Skin epidermis (tissue), 12 donors: ENCODE results near the gene MED15.
A peak's percentile ranks its signal among the peaks of the same experiment; 100 is the strongest.
"Not testable (repeated sequence)": the region's sequence is repeated elsewhere in the genome, so short reads cannot be mapped to it uniquely, and the experiment has no call there.

ENCODE experiments used
- H3K27ac ChIP-seq, 21 experiments: fragments of 200-600 bp; sonication (generic) in 11 of 21; one replicate each; pipeline ENCODE4 v1.5.0; 2020; ENCODE audit warnings: mild to moderate bottlenecking in 3 of 21, inconsistent platforms in 2 of 21, moderate library complexity in 2 of 21
- H3K4me3 ChIP-seq, 7 experiments: fragments of 200-600 bp; sonication (generic) in 2 of 7; one replicate each; pipeline ENCODE4 v1.5.0; 2020; ENCODE audit warnings: inconsistent platforms in 2 of 7, mild to moderate bottlenecking in 2 of 7, moderate library complexity in 1 of 7

The MED15 gene, protein sequence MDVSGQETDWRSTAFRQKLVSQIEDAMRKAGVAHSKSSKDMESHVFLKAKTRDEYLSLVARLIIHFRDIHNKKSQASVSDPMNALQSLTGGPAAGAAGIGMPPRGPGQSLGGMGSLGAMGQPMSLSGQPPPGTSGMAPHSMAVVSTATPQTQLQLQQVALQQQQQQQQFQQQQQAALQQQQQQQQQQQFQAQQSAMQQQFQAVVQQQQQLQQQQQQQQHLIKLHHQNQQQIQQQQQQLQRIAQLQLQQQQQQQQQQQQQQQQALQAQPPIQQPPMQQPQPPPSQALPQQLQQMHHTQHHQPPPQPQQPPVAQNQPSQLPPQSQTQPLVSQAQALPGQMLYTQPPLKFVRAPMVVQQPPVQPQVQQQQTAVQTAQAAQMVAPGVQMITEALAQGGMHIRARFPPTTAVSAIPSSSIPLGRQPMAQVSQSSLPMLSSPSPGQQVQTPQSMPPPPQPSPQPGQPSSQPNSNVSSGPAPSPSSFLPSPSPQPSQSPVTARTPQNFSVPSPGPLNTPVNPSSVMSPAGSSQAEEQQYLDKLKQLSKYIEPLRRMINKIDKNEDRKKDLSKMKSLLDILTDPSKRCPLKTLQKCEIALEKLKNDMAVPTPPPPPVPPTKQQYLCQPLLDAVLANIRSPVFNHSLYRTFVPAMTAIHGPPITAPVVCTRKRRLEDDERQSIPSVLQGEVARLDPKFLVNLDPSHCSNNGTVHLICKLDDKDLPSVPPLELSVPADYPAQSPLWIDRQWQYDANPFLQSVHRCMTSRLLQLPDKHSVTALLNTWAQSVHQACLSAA

DNA sequence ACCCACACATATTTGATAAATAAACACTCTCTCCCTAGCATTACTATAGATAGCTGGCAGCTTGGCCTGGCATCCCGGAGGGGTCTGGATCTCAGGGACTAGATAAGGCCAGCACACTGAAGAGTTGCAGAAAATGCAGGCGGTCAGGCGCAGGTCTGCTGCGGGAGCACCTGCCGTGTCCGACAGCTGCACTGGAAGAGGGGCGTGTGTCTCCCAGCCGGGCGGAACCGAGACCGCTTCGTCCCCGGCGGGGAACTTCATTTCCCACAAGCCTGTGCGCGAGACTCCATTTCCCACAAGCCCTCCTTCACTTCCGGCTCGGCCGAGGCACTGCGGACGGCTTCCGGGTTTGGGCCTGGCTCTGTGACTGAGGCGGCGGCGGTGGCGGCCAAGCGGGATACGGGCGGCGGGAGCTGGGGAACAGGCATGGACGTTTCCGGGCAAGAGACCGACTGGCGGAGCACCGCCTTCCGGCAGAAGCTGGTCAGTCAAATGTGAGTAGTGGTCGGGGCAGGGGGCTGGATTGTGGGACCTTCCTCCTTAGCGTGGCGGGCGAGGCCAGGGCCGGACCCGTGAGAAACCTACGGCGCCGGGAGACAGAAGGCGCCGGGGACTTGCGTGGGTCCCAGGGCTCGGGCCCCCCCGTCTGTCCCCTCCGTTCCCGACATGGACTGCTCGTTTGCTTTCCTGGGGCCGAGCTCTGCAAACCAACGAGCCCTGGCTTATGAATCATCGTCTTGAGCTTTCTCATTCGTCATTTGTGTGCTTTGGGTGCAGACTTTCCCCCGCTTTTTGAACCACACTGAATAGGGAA is at the start of gene MED15:
Gene MED15, plus strand, starts transcription at position 358 of the 814 bp plus-strand sequence. Its CDS starts 69 bp downstream, at position 427.
- peak within 1 kb of the TSS; percentile 63 to 99 (median 91) for H3K4me3 ChIP-seq
- H3K27ac ChIP-seq, result peak within 1 kb of the TSS; percentile 81 to 100 (median 98)

DNA sequence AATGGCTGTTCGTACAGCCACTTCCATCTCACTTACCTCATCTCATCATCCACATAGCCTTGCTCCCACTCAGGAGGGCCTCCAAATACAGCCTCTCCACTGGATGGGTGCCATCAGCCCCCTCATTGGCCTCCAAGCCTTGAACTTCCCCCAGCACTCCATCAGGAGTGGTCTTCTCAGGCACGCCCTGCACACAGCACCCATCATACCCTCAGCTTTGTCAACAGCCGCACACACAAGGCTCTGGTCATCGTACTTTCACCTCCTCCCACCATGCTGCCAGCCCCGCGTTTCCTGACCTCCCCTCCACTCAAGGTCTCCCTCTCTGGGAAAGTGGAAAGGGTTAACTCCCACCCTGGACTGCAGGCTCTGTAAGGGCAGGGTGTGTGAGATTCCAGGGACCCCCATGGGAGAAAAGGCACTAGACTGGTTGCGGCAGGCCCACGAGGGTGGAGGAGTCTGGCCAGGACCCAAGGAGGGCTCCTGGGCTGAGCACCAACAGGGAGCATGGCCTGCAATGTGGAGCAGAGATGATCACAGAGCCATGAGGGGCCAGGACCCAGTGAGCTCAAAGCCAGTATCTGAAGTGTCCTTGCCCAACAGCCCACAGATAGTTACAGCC is 48.8 kb upstream of the MED15 start:
- Histone ChIP-seq H3K27ac (peak overlapping the region in 1 of 21 experiments; percentile 6), H3K4me3 (no peak overlapping the region)

DNA sequence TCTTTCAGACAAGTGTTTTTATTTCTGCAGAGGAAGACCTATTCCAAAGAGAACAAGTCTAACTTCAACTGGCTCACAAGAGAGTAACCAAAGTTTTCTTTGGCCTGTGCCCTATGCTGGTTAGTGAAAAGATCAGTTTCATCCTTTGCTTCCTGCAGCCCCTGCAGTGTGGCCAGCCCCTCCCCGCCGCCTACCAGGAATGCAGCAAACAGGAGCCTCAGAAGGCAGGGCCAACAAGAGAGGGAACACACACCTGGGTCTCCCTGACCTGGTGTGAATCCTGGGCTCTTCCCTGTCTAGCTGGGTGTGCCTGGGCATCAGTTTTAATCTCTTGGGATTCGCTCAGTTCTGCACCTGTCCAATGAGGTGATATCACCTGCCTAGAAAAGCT is 48.3 kb upstream of the MED15 start:
- Histone ChIP-seq H3K4me3 (no peak overlapping the region), H3K27ac (peak overlapping the region in 1 of 21 experiments; percentile 6)

DNA sequence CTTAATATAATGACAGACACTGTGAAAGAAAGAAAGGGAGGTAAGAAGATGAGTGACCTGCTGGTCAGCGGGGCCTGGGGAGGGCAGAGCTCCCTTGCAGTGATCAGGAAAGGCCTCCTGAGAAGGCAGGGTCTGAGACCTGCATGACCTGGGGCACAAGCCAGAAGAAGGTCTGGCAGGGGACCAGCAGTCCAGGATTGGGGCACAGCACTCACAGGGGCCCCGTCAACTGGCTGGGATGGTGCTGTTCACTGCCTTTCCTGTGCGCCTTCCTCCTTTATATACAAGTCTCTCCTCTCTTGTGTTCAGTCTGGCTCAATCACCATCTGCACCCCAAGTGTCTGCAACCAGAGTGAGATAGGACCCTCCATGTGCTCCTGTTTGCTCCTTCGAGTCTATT is 47.5 kb upstream of the MED15 start:
- Histone ChIP-seq H3K4me3 (no peak overlapping the region), H3K27ac (no peak overlapping the region)

DNA sequence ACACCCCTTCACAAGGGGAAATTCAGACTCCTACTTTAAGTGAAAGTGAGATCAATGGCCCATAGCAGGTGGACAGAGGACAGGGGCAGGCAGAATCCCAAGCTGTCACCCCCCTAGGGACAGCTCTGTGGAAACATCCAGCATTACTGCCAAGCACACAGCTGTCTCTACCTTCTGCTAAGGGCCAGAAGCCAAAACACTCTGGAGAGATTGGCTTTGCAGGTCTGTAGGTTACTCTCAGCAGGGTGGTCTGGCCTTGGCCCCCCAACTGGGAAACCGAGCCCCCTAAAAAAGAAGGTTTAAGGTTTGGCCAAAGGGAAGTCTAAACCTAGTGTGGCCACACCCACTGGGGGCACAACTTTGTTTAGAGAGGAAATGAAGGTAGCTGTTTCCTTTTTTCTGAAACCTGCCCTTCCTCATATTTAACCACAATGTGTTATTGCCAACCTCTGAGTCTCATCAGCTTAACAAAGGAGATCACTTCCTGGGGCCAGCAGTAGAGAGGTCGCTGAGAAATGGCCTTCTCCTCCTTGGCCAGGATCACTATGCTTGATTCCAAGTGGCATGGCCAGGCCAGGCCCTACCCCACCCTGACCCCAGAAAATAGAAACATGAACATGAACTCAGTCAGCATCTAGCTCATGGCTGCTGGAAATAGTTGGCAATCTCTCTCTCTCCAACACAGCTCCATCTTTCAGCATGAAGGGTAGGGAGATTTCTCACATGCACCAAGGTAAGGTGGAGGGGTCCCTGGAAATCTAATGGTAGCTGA is 43.9 kb upstream of the MED15 start:
- Histone ChIP-seq H3K27ac (peak overlapping the region in 19 of 21 experiments; percentile 0 to 98 (median 65)), H3K4me3 (no peak overlapping the region)

DNA sequence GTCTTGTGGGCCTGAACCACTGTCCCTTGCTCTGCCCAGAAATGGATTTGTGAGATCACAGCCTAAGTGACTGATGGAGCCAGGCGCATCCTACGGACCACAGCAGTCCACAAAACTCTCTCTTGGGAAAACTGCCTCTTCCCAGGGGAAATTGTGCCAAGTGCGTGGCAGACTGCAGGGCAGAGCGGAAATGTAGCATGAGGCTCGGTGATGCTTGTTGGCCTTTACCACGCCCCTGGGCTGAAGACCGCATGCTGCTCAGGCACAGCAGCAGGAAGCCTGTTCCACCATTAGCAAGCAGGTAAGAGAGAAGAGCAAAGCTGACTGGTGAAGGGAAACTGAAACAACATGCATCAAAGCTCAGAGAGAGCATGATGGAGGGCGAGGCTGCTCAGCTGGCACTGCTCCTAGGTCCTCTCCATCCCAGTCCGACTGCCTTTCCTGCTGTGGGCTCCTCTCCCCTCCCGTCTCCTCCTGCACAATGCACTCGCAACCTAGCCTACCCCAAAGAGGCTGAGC is 43.3 kb upstream of the MED15 start:
- H3K27ac ChIP-seq, result peak overlapping the region in 19 of 21 experiments; percentile 0 to 98 (median 65)

DNA sequence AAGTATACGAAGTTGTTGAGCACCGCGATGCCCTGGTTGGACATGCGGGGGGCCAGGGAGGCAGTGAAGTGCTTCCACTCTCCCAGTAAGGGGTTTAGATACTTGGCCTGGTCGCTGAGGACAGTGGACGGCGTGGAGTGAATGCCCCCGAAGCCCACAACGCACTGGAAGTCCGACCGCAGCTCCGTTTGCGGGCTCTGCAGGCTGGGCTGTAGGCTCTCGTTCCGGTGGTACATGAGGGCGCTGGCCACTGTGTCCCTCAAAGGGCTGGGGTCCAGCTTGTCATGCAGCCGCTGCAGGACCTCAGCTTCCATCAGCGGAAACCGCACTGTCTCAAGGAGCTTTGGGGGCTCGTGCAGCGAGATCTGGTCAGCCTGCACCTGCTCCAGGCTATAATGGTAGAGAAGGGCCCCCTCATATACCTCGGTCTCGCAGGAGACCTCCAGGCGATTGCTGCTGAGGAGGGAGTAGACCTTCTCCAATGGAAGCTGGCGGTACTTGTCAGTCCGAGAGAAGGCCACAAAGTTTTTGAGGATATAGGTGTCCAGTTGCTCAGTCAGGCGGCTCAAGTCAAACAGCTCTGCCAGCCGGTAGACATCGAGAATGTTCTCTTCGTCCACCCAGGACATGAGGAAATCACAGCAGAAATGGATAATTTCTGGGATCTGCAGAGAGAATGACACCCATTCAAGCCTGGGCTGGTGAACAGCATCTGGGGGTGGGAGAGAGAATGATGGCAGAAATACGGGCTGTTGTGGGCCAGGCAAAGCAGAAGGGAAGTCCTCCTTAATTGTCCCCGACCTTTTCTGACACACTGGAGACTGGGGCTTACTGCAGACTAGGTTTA is 42.3 kb upstream of the MED15 start:
- Histone ChIP-seq H3K27ac (peak overlapping the region in 10 of 21 experiments; percentile 63 to 98 (median 80)), H3K4me3 (no peak overlapping the region)

More for the DNA sequence above, 43.3 kb upstream of the MED15 start:
- no peak overlapping the region for H3K4me3 ChIP-seq

DNA sequence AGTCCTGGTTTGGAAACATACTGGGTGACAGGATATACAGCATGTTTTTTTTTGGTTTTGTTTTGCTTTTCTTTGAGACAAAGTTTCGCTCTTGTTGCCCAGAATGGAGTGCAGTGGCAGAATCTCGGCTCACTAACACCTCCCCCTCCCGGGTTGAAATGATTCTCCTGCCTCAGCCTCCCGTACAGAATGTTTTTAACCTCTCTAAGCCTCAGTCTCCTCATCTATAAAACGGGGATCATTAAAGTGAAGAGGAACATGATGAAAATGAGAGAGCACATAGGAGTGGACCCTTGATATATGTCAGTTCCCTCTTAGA is 41.7 kb upstream of the MED15 start:
- no peak overlapping the region for H3K4me3 ChIP-seq
- H3K27ac ChIP-seq, result peak overlapping the region in 4 of 21 experiments; percentile 11 to 98 (median 93)

DNA sequence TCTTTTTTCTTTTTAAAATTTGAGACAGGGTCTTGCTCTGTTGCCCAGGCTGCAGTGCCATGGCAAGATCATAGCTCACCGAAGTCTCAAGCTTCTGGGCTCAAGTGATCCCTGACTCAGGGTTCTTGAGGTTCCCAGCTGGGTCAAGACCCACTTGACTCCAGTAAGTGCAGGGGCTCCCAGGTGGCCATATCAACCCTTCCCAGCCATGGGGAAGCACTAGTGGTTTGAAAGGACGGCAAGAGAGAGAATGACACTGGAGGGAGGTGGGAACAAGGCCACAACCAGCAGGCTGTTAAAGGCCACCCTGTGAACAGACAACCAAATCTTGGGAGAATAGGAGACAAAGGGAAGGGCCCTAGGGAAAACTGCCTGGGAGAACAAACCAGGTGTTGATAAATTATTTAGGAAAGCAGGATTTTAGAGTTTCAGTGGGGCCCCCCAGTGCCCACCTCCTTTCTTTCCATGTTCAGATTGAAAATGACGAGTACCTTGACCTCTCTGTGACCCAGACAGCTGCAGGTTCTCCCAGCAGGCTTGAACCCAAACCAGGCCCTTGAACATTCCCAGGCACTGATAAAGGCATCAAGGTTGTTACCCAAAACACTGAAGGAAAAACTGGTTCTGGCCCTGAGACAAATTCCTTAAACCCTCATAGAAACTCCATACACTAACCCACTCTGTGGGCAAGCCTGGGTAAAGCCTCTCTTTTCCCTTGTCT is 40.6 kb upstream of the MED15 start:
- Histone ChIP-seq H3K4me3 (no peak overlapping the region), H3K27ac (no peak overlapping the region)

DNA sequence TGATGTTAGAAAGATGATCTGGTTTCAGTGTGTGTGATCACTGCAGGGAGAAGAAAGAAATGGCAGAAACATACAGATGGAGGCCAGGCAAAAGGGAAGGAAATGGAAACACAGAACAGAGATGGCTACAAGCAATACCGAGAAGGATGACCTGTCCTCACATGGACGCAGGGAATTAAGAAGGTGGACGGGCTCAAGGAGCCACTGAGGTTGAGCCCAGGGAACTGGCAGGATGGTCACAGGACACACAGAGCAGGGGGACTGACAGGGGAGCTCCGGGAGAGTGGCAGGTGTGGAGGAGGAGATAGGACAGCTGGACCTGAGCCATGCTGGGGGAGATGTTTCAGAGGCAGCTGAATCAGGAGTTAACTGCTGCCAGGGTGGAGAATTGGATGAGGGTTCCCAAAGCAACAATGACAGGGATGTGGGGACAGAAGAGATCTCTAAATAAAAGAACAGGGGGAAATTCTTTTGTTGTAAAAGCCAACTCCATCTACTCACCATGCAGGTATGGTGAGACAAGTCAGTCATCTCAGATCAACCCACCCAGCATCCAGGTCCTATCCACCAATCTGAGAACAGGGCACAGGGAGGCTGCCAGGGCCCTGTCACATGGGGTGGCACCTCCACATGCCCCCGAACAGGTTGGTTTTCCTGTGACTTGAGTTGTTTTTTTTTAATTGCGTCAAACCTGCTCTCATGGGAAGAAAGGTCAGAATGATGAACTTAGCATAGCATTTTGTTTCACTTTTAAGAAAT is 38.1 kb upstream of the MED15 start:
- Histone ChIP-seq H3K4me3 (no peak overlapping the region), H3K27ac (no peak overlapping the region)

DNA sequence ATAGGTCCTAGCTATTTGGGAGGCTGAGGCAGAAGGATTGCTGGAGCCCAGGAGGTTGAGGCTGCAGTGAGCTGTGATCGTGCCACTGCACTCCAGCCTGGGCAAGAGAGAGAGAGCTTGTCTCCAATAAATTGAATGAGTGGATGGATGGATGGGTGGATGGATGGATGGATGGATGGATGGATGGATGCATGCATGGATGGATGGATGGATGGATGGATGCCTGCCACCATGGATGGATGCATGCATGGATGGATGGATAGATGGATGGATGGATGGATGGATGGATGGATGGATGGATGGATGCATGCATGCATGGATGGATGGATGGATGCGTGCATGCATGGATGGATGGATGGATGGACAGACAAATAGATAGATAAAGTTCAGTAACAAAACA is 36.9 kb upstream of the MED15 start:
- H3K27ac ChIP-seq, H3K4me3 ChIP-seq: not testable (repeated sequence)

DNA sequence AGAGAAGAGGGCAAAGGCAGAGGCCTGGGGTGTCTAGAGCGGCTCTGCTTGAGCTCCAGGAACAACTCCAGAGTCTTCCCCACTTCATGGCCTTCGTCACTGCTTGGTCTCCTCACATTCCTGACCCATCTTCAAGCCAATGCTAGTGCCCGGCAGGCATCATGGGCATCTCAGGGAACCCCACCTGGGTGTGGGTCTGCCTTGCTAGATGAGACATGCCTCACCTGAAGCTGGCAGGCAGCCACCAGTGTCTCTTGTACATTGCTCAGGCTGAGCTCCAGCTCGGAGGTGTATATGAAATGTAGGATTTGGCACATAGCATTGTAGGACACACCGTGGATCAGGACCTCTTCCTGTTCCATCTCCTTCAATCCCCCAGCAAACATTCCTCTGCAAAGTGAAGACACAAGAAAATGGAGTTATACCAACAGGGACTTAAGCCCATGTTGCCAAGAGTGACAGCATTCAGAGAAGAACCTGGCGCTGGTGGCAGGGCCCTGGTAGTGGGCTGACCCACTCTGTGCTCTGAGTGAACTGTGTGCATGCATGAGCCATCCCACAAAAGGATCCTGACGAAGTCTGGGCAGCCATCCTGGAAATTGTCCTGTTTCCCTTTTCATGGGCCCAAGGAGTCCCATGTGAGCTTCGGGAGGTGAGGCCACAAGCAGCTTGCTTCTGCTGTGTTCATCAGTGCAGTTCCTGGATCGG is 36.1 kb upstream of the MED15 start:
- H3K27ac ChIP-seq, result no peak overlapping the region
- H3K4me3 ChIP-seq, result no peak overlapping the region

DNA sequence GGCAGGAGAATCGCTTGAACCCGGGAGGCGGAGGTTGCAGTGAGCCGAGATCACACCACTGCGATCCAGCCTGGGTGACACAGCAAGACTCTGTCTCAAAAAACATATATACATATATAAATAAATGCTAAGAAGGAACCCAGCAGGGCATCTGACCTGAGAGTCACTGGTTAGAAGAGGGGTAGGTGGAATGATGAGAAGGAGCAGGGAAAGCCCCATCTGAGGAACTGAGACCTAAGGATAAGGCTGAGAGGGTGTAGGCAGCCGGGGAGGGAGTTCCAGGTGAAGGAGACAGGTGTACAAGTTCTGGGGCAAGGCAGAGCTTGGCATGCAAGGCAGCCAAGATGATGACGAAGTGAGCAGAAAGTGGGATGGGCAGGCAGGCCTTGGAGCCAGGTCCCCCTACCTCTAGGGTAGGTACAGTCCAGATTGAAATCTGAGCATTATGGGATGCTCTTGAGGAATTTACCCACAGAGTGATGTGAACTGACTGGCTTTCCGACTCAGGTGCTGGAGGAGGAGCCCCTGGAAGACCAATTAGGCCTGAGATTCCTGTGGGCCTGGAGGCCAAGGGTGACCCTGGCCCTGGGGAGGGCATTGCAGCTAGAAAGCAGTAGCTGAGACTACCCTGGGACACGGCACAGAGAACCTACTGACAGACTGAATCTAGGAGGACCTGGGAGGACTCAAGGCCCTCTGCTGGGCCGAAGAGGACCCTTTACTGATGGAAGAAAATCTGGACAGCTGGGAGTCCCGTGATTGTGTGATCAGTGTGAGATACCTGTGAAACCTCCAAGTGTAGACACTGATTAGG is 34.6 kb upstream of the MED15 start:
- no peak overlapping the region for H3K4me3 ChIP-seq
- H3K27ac ChIP-seq, result peak overlapping the region in 1 of 21 experiments; percentile 20

DNA sequence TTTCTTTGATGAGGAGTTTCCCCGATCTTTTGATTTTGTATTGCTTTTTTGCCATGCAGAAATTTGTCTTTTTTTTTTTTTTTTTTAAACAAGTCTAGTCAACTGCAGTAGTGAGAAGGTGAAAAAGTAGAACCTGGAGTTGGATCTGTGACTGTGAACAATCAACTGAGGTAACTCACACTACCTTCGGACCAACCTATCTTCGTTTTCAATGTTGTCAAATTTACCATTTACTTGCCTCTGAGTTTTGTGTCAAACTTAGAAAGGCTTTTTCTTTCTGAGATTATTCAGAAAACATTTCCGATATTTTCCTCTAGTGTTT is 32.3 kb upstream of the MED15 start:
- Histone ChIP-seq H3K27ac (peak overlapping the region in 2 of 21 experiments; percentile 4 to 73), H3K4me3 (no peak overlapping the region)

DNA sequence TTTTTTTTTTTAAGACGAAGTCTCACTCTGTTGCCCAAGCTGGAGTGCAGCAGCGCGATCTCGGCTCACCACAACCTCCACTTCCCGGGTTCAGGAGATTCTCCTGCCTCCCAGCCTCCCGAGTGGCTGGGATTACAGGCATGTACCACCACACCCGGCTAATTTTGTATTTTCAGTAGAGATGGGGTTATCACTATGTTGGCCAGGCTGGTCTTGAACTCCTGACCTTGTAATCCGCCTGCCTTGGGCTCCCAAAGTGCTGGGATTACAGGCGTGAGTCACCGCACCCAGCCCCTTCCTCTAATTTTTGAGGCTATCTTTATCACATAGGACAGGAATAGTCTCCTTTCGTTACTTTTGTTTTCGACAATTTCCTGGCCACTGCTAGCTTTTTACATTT is 31.8 kb upstream of the MED15 start:
- H3K4me3 ChIP-seq, result not testable (repeated sequence)
- peak overlapping the region in 3 of 21 experiments; percentile 17 to 73 (median 51) for H3K27ac ChIP-seq
